SK-N-SH (cell line): ENCODE results near the gene AGFG1. TPM values are rescaled to one million over a fixed set of nuclear protein-coding genes. Genes with fewer than 3 reads are reported as not detected.

ENCODE experiments used
- CTCF ChIA-PET: fragments of 300-600, 350-600 bp; formaldehyde crosslinking; extraction: SDS; loops from one replicate; lab custom pipeline; 2021; lab: Yijun Ruan, JAX
- POLR2A ChIA-PET: fragments of 350-600 bp; sonication (Branson Sonifier 250); formaldehyde crosslinking; extraction: SDS; loops from one replicate; lab custom pipeline; 2020; ENCODE audit warnings: antibody characterized with exemption, inconsistent platforms; lab: Yijun Ruan, JAX
- DNase-seq: peaks from one replicate; pipeline ENCODE4 v3.0.0; 2012
- H2AFZ ChIP-seq: fragments of 200-600 bp; sonication (generic); 2 replicates; pipeline ENCODE4 v1.8.1; 2016; ENCODE audit warnings: antibody characterized with exemption, mild to moderate bottlenecking, low read depth
- H3F3A ChIP-seq: fragments of 200-600 bp; sonication (generic); replicated peaks from 2 replicates; pipeline ENCODE3; 2016; ENCODE audit warnings: antibody characterized with exemption, mild to moderate bottlenecking; ENCODE audit not compliant: insufficient read depth
- H3K27ac ChIP-seq, 2 experiments: fragments of 200-500 bp in 1 of 2; fragments of 200-600 bp in 1 of 2; sonication (Bioruptor generic) in 1 of 2; sonication (generic), shearing (Covaris generic) in 1 of 2; 2 replicates each; pipeline versions ENCODE4 v1.5.1 to v1.6.1; 2014 to 2016; ENCODE audit warnings: low read depth in 2 of 2, inconsistent platforms in 1 of 2, low read length in 1 of 2, mild to moderate bottlenecking in 1 of 2, mixed read lengths in 1 of 2
- H3K27me3 ChIP-seq: fragments of 200-600 bp; sonication (generic), shearing (Covaris generic); 2 replicates; pipeline ENCODE4 v1.6.1; 2016; ENCODE audit warnings: mixed run types; ENCODE audit not compliant: insufficient read depth
- H3K36me3 ChIP-seq, 2 experiments: fragments of 200-500 bp in 1 of 2; fragments of 200-600 bp in 1 of 2; sonication (Bioruptor generic) in 1 of 2; sonication (generic) in 1 of 2; replicated peaks in 1 of 2; 2 replicates each; pipeline versions ENCODE3 to v1.5.1; 2014 to 2016; ENCODE audit warnings: low read length in 1 of 2, mild to moderate bottlenecking in 1 of 2; ENCODE audit not compliant: insufficient read depth in 2 of 2, control insufficient read depth in 1 of 2
- H3K4me1 ChIP-seq, 2 experiments: fragments of 200-500 bp in 1 of 2; fragments of 200-600 bp in 1 of 2; sonication (Bioruptor generic) in 1 of 2; sonication (generic), shearing (Covaris generic) in 1 of 2; 2 replicates each; pipeline versions ENCODE4 v1.5.1 to v1.6.1; 2014 to 2016; ENCODE audit warnings: low read depth in 1 of 2, low read length in 1 of 2, mixed run types in 1 of 2; ENCODE audit not compliant: insufficient read depth in 2 of 2, control insufficient read depth in 1 of 2
- H3K4me2 ChIP-seq: fragments of 200-600 bp; sonication (generic), shearing (Covaris generic); 2 replicates; pipeline ENCODE4 v1.6.1; 2017; ENCODE audit warnings: mixed run types
- H3K4me3 ChIP-seq, 2 experiments: fragments of 200-500 bp in 1 of 2; fragments of 200-600 bp in 1 of 2; sonication (Bioruptor generic) in 1 of 2; sonication (generic), shearing (Covaris generic) in 1 of 2; 2 replicates each; pipeline versions ENCODE4 v1.5.1 to v1.8.1; 2014 to 2016; ENCODE audit warnings: low read depth in 2 of 2, inconsistent platforms in 1 of 2, low read length in 1 of 2, mild to moderate bottlenecking in 1 of 2, mixed read lengths in 1 of 2, moderate library complexity in 1 of 2
- H3K79me2 ChIP-seq: fragments of 200-600 bp; sonication (generic); 2 replicates; pipeline ENCODE4 v1.8.1; 2017; ENCODE audit warnings: mild to moderate bottlenecking; ENCODE audit not compliant: insufficient read depth
- H3K9ac ChIP-seq: fragments of 200-600 bp; sonication (generic); 2 replicates; pipeline ENCODE4 v1.6.1; 2017; ENCODE audit warnings: mixed run types
- H3K9me2 ChIP-seq: fragments of 200-600 bp; sonication (generic); 2 replicates; pipeline ENCODE4 v1.6.1; 2017; ENCODE audit warnings: mixed run types
- H3K9me3 ChIP-seq: fragments of 200-600 bp; sonication (generic); 2 replicates; pipeline ENCODE4 v1.6.1; 2017; ENCODE audit warnings: mixed run types, mild to moderate bottlenecking, moderate library complexity
- H4K20me1 ChIP-seq: fragments of 200-600 bp; sonication (generic); 2 replicates; pipeline ENCODE4 v1.6.1; 2017; ENCODE audit warnings: mild to moderate bottlenecking, mixed run types; ENCODE audit not compliant: insufficient read depth
- GATA2 ChIP-seq: sonication (generic); formaldehyde crosslinking; IDR thresholded peaks from 2 replicates; pipeline ENCODE4 v1.5.0; 2020; ENCODE audit warnings: mild to moderate bottlenecking, missing genetic modification reagents
- MXI1 ChIP-seq: IDR thresholded peaks from 2 replicates; pipeline ENCODE4 v1.6.1; 2012; ENCODE audit warnings: mild to moderate bottlenecking, low read depth, low read length, improper control_type of control experiment
- NFIC ChIP-seq: IDR thresholded peaks from 2 replicates; pipeline ENCODE4 v1.4.0; 2012; ENCODE audit warnings: borderline replicate concordance
- POLR2AphosphoS5 ChIP-seq: IDR thresholded peaks from 2 replicates; pipeline ENCODE4 v1.6.1; 2012; ENCODE audit warnings: low read depth, low read length
- SMC3 ChIP-seq: IDR thresholded peaks from 2 replicates; pipeline ENCODE4 v1.6.1; 2012; ENCODE audit warnings: low read depth, low read length, improper control_type of control experiment
- TEAD4 ChIP-seq: IDR thresholded peaks from 2 replicates; pipeline ENCODE4 v1.4.0; 2012; ENCODE audit warnings: mild to moderate bottlenecking, borderline replicate concordance; ENCODE audit not compliant: insufficient read depth
- USF2 ChIP-seq: fragments of 150-350 bp; IDR thresholded peaks from 2 replicates; pipeline ENCODE4 v1.6.1; 2017; ENCODE audit warnings: antibody characterized with exemption, low read length, low read depth, borderline replicate concordance
- WGBS: methylation state at CpG from one replicate; pipeline ENCODE4 v1.1.6; 2017; ENCODE audit warnings: low lambda C conversion rate; 5-methylcytosine and 5-hydroxymethylcytosine counted together
- polyA plus RNA-seq, 3 experiments: library from polyadenylated mRNA; depleted of rRNA; stranded (reverse); fragments of >200 nt; gene quantifications; 2 replicates each; pipeline ENCODE4 v1.2.3, GENCODE V29; 2012
- TF ChIP-seq, protein P1 (sequence below): IDR thresholded peaks from 2 replicates; pipeline ENCODE4 v1.4.0; 2012; ENCODE audit warnings: low read depth, borderline replicate concordance

Gene AGFG1
- polyA plus RNA-seq, 1 of the 3 experiments (the other 2 are of a cell fraction), result 42.3 TPM

- TF ChIP-seq, protein P1, sequence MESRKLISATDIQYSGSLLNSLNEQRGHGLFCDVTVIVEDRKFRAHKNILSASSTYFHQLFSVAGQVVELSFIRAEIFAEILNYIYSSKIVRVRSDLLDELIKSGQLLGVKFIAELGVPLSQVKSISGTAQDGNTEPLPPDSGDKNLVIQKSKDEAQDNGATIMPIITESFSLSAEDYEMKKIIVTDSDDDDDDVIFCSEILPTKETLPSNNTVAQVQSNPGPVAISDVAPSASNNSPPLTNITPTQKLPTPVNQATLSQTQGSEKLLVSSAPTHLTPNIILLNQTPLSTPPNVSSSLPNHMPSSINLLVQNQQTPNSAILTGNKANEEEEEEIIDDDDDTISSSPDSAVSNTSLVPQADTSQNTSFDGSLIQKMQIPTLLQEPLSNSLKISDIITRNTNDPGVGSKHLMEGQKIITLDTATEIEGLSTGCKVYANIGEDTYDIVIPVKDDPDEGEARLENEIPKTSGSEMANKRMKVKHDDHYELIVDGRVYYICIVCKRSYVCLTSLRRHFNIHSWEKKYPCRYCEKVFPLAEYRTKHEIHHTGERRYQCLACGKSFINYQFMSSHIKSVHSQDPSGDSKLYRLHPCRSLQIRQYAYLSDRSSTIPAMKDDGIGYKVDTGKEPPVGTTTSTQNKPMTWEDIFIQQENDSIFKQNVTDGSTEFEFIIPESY, result no peak
- TF ChIP-seq SMC3 (no peak), POLR2AphosphoS5 (no peak), NFIC (no peak)
Measured at GRCh38 chr2:227473806-227474205, 1.9 kb downstream of the AGFG1 start (continued).

DNA sequence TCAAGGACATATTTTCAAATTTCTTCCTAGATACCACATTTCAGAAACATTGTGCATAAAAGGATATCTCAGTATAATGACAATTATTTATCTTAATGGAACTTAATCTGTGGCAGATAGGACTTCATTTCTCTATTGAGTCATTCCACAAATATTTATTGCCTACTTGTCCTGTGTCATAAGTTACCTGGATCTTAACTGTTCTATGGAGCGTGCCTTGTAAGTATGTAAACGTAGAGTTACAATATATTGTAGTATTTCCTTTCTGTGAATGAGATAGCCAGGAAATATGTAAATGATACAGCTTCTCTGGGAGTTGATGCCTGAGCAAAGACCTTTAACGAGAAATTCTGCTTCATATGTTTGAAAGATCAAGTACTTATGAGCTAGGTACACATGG, 2.5 kb downstream of the AGFG1 start:
- WGBS, result 86% methylated on average over 3 of the region's 3 CpGs
- POLR2A ChIA-PET, result no interaction called here
- Histone ChIP-seq H3K27me3 (no peaks in the 10 kb centered on the region), H3K4me2 (peak overlapping the region; percentile 93), H3K9me3 (no peaks in the 10 kb centered on the region), H4K20me1 (peaks cover 64% of the 10 kb centered on the region), H3K4me1 (peaks cover 5 to 14% of the 10 kb centered on the region in 2 experiments; a peak in 3 of 4 replicates), H2AFZ (no peak overlapping the region), H3F3A (peaks cover 11% of the 10 kb centered on the region), H3K4me3 (no peak overlapping the region), H3K36me3 (peaks cover 4 to 6% of the 10 kb centered on the region in 2 experiments), H3K9me2 (no peaks in the 10 kb centered on the region), H3K9ac (no peak overlapping the region), H3K79me2 (peaks cover 72% of the 10 kb centered on the region), H3K27ac (no peak overlapping the region)
- TF ChIP-seq NFIC, result no peak
- no peak for TF ChIP-seq GATA2 (CRISPR knock-in tag)
- no peak for TF ChIP-seq MXI1
- TF ChIP-seq, protein P1, result no peak
- no peak for TF ChIP-seq TEAD4
- CTCF ChIA-PET, result interaction anchor here (0.9 to 2.4 kb wide), 3 partner anchors 34 to 292 kb away, joined by 3 to 8 read pairs (median 5); no protein-coding TSS in a partner anchor
- no peak for DNase-seq

GRCh38 chr2:227477291-227477690, 5.3 kb downstream of the AGFG1 start:
- H3K4me2 ChIP-seq, result no peak overlapping the region

More at GRCh38 chr2:227477291-227477690, 5.3 kb downstream of the AGFG1 start:
- ChIA-PET POLR2A (no interaction called here), CTCF (interaction anchor here (0.7 to 1.2 kb wide), 2 partner anchors 11 to 71 kb away, joined by 3 to 4 read pairs; no protein-coding TSS in a partner anchor)
- H4K20me1 ChIP-seq, result peaks cover 93% of the 10 kb centered on the region
- H3F3A ChIP-seq, result peaks cover 18% of the 10 kb centered on the region
- no peak for TF ChIP-seq USF2
- H3K79me2 ChIP-seq, result peaks cover 100% of the 10 kb centered on the region
- no peak overlapping the region for H3K9ac ChIP-seq
- no peaks in the 10 kb centered on the region for H3K9me3 ChIP-seq
- peaks cover 4 to 29% of the 10 kb centered on the region in 2 experiments; a peak in 3 of 4 replicates for H3K4me1 ChIP-seq
- H3K27me3 ChIP-seq, result no peaks in the 10 kb centered on the region
- WGBS, result 95% methylated on average over 4 of the region's 4 CpGs
- H3K9me2 ChIP-seq, result no peaks in the 10 kb centered on the region
- no peak overlapping the region for H2AFZ ChIP-seq
- H3K4me3 ChIP-seq, result no peak overlapping the region
- DNase-seq, result no peak
- H3K27ac ChIP-seq, result peak overlapping the region in 1 of 2 experiments; percentile 18; a peak in 1 of 4 replicates
- peaks cover 4 to 12% of the 10 kb centered on the region in 2 experiments for H3K36me3 ChIP-seq
